Mononuclear cell (primary cell): ENCODE results near the gene EFHD1. TPM values are rescaled to one million over a fixed set of nuclear protein-coding genes. Genes with fewer than 3 reads are reported as not detected.

Source experiments
- H3K27me3 ChIP-seq: 2 replicates; pipeline ENCODE4 v1.6.0; 2011; ENCODE audit warnings: low read length, control low read depth; ENCODE audit not compliant: insufficient read depth
- H3K4me1 ChIP-seq: 2 replicates; pipeline ENCODE4 v1.5.1; 2011; ENCODE audit warnings: mild to moderate bottlenecking, low read length, control low read depth; ENCODE audit not compliant: insufficient read depth
- H3K4me3 ChIP-seq: 2 replicates; pipeline ENCODE4 v1.5.1; 2011; ENCODE audit warnings: mild to moderate bottlenecking, low read length, moderate library complexity
- H3K9me3 ChIP-seq: 2 replicates; pipeline ENCODE4 v1.5.1; 2011; ENCODE audit warnings: low read depth, mild to moderate bottlenecking, control low read depth, low read length
- total RNA-seq: library from RNA; depleted of rRNA; stranded (reverse); fragments of >200 nt; gene quantifications from one replicate; pipeline ENCODE4 v1.2.3, GENCODE V29; 2012

EFHD1 gene
- total RNA-seq, 1 donor: 0.42 TPM

DNA sequence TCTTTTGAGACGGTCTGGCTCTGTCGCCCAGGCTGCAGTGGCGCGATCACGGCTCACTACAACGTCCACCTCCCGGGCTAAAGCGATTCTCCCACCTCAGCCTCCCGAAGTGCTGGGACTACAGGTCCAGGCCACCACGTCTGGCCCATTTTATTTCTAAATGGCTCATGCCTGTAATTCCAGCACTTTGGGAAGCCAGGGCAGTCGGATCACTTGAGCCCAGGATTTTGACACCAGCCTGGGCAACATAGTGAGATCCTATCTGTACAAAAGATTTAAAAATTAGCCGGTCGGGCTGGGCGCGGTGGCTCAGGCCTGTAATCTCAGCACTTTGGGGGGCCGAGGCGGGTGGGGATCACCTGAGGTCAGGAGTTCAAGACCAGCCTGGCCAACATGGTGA is 26.4 kb upstream of the EFHD1 start:
- H3K4me1 ChIP-seq: peaks cover 9% of the 10 kb centered on the region
- H3K27me3 ChIP-seq: no peaks in the 10 kb centered on the region
- no peak overlapping the region for H3K4me3 ChIP-seq
- no peaks in the 10 kb centered on the region for H3K9me3 ChIP-seq

DNA sequence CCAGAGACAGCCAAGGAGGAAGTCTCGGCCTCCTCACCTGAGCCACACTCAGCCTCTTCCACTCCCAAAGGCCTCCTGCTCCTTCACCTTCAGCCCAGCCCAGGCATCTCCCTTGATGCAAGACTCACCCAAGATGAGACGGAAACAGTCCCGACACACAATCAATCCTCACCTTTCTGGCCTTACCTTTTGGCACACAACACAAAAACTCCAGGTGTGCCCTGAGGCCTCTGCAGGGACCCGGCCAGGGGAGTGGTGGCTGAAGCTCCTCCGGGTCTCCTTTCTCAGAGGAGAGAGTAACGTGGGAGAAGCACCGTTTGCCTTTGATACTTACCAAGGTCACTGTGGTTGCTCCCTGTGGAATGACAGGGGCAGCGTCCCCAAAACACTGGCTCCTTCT is 23.8 kb upstream of the EFHD1 start:
- Histone ChIP-seq H3K4me1 (peaks cover 9% of the 10 kb centered on the region), H3K9me3 (no peaks in the 10 kb centered on the region), H3K27me3 (no peaks in the 10 kb centered on the region), H3K4me3 (no peak overlapping the region)

DNA sequence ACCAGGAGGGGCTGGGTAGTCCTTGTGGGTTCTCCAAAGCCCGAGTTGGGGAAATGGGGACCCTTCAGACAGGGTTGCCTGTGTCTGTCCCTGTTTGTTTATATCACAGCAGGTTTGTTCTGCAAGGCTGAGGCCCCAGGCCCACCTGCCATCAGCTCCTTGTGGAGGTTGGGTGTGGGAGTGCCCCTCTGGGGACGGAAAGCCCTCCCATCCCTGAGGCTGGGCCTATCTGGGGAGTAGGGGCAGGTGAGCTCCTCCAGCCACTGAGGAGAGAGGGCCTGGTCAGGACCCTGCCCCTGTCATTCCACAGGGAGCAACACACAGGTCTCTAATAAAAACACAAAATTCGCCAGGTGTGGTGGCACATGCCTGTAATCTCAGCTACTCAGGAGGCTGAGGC is 23.3 kb upstream of the EFHD1 start:
- H3K9me3 ChIP-seq: no peaks in the 10 kb centered on the region
- peaks cover 9% of the 10 kb centered on the region for H3K4me1 ChIP-seq
- H3K27me3 ChIP-seq: no peaks in the 10 kb centered on the region
- no peak overlapping the region for H3K4me3 ChIP-seq

DNA sequence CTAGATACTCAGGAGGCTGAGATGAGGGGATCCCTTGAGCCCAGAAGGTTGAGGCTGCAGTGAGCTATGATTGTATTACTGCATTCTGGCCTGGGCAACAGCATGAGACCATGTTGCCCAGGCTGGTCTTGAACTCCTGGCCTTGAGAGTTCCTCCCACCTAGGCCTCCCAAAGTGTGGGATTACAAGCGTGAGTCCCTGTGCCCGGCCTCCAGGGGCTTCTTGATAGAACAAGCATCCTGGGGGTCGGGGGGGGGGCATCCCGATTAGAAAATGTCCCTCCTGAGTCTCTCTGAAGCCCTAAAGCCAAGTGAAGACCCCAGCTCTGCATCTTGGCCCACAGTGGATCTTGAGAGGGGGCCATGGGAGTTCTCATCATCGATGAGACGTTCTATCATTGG is 22.3 kb upstream of the EFHD1 start:
- Histone ChIP-seq H3K4me3 (no peak overlapping the region), H3K4me1 (peaks cover 4% of the 10 kb centered on the region), H3K9me3 (no peaks in the 10 kb centered on the region), H3K27me3 (no peaks in the 10 kb centered on the region)

DNA sequence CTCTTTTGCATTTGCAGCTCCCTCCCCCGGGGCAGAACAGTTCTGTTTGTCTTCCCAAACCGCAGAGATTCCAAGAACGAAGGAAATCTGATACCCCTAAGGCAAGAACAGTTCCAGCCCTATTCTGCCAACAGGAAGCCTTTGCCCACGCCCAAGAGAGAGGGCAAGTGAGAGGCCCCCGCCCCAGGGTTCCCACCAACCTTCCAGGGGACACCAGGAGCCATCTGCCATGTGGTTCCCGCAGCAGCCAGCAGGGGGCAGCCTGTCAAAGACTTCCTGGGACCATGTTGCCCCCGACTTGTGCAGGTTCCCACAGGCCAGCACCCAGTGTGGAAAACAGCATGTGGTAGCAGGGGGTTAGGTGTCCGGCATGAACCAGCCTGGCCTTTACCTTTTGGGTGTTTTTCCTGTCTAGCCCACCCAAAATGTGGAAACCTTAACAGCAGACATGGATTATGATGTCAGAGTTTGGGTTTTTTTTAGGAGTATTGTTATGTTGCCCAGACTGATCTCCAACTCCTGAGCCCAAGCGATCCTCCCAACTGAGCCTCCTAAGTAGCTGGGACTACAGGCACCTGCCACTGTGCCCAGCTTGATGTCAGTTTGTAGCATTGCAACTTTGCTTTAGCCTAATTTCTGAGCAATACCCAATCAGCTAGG is 21.7 kb upstream of the EFHD1 start:
- H3K4me3 ChIP-seq: no peak overlapping the region
- H3K9me3 ChIP-seq: no peaks in the 10 kb centered on the region
- no peaks in the 10 kb centered on the region for H3K27me3 ChIP-seq

DNA sequence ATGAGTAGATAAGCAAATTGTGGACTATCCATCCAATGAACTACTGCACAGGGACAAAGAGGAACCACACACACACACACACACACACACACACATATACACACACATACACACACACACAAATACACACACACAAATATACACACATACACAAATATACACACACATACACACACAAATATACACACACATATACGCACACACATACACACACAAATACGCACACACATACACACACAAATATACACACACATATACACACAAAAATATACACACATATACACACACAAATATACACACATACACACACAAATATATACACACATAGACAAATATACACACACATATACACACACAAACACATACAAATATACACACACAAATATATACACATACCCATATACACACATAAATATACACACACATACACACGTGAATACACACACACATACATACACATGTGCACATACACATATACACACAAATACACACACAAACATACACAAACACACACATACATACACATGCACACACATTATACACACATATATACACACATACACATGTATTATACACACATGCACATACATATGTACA is 19.8 kb upstream of the EFHD1 start:
- H3K4me1 ChIP-seq: no peaks in the 10 kb centered on the region
- H3K9me3 ChIP-seq: no peaks in the 10 kb centered on the region
- no peaks in the 10 kb centered on the region for H3K27me3 ChIP-seq
- H3K4me3 ChIP-seq: no peak overlapping the region

More for the DNA sequence above, 21.7 kb upstream of the EFHD1 start:
- H3K4me1 ChIP-seq: no peaks in the 10 kb centered on the region

DNA sequence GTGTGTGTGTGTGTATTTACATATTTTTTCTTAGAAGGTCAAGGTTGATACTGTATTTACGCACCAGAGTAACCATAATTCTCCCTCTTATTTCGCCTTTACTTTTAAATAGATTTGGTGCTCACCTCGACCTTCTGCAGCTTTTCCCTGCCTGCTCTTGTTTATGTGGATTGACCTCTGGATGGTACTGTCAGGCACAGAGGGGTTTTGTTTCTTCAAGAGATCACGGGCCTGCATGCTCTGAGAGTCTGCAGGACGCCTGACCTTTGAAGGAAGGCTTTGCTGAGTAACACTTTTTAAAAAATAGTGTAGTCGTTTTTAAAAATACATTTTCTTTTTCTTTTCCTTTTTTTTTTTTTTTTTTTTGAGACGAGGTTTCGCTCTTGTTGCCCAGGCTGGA is 18.1 kb upstream of the EFHD1 start:
- no peak overlapping the region for H3K4me3 ChIP-seq

DNA sequence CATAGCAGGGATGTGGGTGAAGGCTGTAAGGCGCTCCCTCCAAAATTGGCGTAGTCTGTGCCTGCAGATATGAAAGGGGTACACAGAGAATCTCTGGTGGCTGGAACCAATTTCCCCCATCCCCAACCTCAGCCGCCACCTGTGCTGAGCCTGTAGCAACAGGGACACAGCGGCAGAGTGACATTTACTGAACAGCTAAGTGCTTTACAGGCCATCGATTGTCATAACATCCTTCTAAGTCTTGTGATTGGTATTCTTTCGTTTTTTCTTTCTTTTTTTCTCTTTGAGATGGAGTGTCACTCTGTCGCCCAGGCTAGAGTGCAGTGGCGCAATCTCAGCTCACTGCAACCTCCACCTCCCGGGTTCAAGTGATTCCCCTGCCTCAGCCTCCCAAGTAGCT is 12.2 kb upstream of the EFHD1 start:
- Histone ChIP-seq H3K9me3 (no peaks in the 10 kb centered on the region), H3K4me3 (no peak overlapping the region), H3K4me1 (no peaks in the 10 kb centered on the region), H3K27me3 (peaks cover 3% of the 10 kb centered on the region)

More for the DNA sequence above, 18.1 kb upstream of the EFHD1 start:
- Histone ChIP-seq H3K27me3 (no peaks in the 10 kb centered on the region), H3K9me3 (no peaks in the 10 kb centered on the region), H3K4me1 (no peaks in the 10 kb centered on the region)

DNA sequence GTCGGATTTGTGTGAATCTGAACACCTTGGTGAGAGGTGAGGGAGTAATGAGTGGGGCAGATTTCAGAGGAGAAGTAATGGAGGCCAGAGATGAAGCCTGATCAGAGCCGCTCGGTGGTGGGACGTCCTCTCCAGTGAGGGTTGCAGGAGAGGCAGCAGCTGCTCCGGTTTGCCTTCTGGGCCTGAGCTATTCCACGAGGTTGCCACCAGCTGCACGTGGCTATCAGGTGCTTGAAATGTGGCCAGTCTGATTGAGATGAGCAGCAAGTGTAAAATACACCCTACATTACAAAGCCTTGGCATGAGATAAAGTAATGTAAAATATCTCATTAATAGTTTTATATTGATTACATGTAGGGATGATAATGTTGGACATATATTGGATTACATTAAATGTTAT is 10.8 kb upstream of the EFHD1 start:
- H3K4me1 ChIP-seq: no peaks in the 10 kb centered on the region
- H3K4me3 ChIP-seq: no peak overlapping the region
- H3K9me3 ChIP-seq: no peaks in the 10 kb centered on the region
- peaks cover 6% of the 10 kb centered on the region for H3K27me3 ChIP-seq

DNA sequence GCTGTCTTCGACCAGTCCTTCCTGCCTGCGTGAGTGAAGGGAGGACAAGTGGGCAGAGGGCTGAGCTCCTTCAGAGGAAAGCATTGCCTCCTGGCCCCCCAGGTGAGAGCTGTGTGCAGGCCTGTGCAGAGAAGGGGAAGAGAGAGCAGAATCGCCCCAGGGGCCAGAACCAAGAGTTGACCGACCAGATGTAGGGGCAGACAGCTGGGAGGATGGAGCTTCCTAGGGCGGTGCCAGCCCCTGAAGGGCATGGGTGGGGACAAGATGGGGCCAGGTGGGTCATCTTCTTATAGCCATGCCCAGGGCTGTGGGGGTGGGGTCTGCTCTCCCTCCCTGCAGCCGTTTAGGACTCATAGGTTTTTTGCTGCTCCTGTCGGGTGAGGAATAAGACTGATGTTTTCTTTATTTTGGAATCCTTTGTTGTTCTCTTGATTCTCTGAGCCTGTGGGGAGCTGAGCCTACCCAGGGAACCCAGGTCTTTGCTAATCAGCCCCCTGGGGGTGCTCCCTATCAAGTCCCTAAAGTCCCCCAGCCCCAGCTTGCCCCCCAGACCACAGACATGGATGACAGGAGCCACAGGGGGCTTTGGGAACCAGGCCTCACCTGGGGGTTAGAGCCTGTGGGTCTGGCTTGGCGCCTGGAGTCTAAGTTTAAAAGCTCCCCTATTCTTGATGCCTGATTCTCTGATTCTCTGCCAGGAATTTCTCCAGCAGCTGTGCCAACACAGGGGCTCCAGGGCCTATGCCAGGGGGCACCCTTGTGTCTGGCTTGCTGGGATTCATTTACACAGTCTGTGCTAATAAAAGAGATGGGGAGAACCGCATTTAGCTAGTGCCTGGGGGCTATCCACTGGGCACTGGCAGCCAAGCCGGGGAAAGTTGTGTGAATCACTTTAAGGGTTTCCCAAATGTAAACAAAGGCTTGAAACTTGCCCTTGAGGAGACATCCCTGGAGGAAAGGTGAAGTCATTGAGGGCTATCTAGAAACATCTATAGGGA is 9.3 kb upstream of the EFHD1 start:
- Histone ChIP-seq H3K9me3 (no peaks in the 10 kb centered on the region), H3K27me3 (peaks cover 9% of the 10 kb centered on the region), H3K4me3 (no peak overlapping the region), H3K4me1 (no peaks in the 10 kb centered on the region)

DNA sequence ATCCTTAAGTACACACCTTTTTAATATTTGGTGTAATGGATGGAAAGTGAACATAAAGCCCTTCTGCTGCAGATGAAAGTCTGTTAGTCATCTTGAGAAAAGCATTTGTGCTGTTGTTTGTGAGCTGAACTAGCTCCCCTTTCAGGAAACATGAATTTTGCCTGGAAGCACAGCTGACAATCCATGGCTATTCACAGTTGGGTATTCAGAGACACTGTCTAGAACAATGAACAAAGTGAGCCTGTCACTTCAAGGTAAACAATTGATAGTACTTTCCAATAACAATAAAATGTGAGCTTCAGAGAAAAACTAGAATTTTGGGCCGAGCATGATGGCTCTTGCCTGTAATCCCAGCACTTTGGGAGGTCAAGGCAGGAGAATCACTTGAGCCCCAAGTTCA is 6.8 kb upstream of the EFHD1 start:
- H3K9me3 ChIP-seq: no peaks in the 10 kb centered on the region
- no peak overlapping the region for H3K4me3 ChIP-seq
- H3K4me1 ChIP-seq: no peaks in the 10 kb centered on the region
- H3K27me3 ChIP-seq: peaks cover 20% of the 10 kb centered on the region

DNA sequence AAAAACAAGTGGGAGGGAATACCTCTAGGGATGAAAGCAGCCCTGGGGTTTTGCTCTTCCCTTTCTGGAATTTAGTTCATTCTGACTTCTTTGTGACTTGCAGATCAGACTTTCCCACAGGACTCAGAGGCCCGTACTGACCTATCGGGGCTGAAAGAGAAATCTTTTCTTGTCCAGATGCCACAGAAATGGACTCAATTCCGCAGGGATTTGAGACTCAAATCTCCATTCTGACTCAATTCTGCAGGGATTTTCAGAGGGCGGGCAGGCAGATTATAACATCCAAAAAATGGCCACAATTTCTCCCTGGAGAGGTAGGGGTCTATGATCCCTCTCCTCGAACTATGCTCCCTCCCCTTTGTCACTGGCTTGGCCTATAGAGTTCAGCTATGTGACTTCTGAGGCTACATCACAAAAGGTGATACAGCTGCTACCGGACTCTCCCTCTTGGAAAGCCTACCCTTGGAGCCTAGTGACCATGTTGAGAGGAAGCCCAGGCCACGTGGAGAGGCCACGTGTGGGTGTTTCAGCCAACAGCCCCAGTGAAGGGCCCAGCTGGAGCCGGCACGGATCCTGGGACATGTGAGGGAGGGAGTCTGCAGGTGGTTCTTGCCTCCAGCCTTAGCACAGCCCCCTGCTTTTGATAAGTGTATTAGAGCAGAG is 4.8 kb upstream of the EFHD1 start:
- Histone ChIP-seq H3K4me1 (peaks cover 12% of the 10 kb centered on the region), H3K4me3 (no peak overlapping the region), H3K27me3 (peaks cover 39% of the 10 kb centered on the region), H3K9me3 (no peaks in the 10 kb centered on the region)

DNA sequence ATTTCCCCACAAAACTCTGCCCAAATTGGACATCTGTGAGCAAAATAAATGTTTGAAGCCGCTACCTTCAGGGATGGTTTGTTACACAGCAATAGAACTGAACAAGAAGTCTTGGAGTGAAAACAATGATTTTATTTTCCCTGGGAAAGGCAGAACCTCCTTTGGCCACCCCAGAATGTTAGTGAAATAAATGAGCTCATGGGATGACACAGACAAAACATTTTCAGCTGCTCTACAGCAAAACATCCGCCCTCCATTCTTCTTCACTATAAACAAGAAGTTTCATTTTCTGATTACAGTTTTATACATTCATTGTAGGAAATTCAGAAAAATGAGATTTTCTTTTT is 4.3 kb upstream of the EFHD1 start:
- H3K27me3 ChIP-seq: peaks cover 42% of the 10 kb centered on the region

DNA sequence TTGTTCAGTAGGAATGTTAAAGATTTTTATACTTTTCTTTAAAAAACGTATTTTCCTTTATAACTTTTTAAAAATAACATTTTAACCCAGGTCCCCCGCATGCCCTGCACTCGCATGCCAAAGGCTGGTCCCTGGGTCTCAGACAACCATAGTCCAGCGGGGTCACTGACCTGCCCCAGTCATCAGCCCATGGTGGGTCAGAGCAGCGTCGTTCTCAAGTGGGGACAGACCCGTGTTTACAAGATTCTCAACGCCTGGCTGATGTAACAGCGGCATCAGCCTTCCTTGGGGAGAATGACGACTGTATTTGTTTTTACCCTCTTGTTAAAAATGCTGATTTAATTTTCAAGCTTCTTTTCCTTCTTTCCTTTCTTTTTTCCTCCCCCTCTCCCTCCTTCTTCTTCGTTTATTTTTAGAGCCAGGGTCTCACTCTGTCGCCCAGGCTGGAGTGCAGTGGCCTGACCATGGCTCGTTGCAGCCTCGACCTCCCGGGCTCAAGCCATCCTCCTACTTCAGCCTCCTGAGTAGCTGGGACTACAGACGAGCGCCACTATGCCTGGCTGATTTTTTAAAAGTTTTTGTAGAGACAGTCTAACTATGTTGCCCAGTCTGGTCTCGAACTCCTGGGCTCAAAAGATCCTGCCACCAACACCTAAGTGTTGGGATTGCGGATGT is 1.0 kb upstream of the EFHD1 start:
- H3K9me3 ChIP-seq: no peaks in the 10 kb centered on the region
- peaks cover 16% of the 10 kb centered on the region for H3K4me1 ChIP-seq
- no peak overlapping the region for H3K4me3 ChIP-seq
- peaks cover 59% of the 10 kb centered on the region for H3K27me3 ChIP-seq

More for the DNA sequence above, 4.3 kb upstream of the EFHD1 start:
- Histone ChIP-seq H3K4me1 (peaks cover 16% of the 10 kb centered on the region), H3K4me3 (no peak overlapping the region), H3K9me3 (no peaks in the 10 kb centered on the region)
